SW480 (cell line): ENCODE results near the gene PLVAP.
A peak's percentile ranks its signal among the peaks of the same experiment; 100 is the strongest.

Source experiments
- DNase-seq: peaks from one replicate; pipeline ENCODE4 v3.0.0-alpha.2; 2016; ENCODE audit warnings: low spot score

Gene PLVAP

DNA sequence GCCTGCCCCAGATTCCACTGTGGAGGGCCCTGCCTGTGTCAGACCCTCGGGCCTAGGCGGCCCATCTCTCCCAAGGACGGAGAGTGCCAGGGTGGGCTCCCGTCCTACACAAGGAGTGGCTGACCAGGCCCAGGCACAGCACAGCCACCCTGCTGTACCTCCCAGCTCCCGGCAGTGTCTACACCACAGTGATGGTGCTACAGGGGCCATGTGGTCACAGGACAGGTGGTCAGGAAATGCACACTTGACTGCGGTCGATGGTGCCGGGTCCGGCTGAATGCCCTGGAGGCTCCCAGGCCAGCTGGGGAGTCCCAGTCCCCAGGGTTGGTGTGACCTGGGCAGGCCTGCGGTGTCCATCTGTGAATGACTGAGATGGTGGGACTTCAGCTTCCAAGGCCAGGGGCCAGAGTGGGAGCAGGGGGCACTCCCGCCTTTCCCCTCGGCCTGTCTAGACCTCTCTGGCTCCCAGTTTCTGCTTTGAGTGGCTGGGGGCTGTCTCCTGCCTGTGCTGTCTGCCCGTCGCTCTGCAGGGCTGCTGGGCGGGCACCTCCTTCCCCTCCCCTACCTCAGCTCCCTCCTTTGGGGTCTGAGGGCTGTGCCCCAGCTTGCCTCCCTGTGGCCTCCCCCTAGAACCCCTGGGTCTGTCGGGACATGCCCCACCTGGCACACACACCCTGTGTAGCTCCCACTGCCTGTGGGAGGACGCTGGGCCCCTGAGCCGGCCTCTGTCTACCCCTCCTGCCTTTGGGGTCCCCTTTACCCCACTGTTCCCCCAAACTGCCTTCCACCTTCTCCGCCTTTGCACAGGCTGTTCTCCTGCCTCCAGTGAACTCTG is 55.3 kb downstream of the PLVAP start:
- no peak for DNase-seq

DNA sequence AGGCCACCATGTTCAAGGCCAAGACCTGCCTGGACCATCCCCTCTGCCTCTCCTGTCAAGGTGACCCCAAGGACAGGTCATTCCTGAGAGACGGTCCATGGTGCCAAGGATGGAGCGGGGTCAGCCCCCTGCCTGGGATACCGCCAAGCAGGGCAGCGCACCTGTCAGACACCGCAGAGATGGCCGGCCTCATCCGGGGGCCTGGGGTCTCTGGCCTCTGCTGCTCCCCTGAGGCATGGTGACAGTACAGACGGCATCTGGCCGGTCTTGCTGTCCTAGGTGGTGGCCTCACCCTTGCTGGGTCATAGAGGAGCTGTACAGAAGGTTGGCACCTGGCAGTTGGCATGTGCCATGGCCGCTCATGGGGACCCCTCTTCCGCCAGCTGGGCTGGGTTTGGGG is 56.7 kb downstream of the PLVAP start:
- no peak for DNase-seq

DNA sequence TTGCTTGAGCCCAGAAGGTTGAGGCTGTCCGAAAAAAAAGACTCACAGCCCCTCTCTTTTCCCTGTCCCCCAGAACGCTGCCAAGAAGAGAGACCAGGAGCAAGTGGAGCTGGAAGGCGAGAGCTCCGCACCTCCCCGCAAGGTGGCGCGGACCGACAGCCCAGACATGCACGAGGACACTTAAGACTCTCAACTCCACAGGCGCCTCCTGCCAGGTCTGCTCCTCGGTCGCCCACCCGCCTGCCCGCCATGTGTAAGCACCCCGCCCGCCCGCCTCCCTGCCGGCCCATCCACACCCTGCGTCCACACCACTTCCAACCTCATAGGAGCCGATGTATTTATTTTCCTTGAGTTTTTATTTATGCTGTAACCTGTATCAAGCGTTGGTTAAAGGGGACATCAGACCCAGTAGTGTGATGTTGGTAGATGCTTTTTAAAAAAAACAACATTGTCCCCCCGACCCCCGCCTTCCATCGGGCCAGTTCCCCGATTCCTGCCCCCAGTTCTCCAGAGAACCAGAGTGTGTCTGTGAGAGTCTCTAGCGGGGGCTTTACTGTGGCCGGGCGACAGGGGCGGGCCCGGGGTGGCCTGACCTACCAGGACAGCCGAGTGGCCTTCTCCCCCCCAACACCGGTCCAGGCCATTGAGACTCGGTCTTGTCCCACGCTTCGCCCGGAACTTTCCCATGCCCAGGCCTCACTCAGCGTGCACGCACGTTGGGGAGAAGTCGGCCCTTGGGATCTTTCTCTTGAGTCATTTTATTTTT is 57.5 kb downstream of the PLVAP start:
- DNase-seq = no peak

DNA sequence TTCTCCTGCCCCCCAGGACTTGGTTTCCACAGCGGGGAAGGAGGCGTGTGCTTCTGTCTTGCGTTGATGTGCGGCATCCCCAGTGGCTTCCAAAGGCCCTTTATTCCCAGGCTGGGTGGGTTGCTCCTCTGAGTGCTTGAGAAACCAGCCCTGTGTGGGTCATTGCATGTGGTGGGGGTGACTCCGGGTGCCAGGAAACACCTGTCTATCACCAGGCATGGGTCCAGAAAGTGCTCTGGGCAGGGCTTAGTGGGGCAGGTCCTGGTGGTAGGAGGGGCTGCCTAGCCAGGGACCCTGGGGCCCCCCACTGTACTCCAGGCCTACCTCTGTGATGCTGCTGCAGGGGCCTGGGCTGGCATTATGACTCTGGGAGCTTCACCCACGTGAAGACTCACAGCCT is 58.2 kb downstream of the PLVAP start:
- no peak for DNase-seq

DNA sequence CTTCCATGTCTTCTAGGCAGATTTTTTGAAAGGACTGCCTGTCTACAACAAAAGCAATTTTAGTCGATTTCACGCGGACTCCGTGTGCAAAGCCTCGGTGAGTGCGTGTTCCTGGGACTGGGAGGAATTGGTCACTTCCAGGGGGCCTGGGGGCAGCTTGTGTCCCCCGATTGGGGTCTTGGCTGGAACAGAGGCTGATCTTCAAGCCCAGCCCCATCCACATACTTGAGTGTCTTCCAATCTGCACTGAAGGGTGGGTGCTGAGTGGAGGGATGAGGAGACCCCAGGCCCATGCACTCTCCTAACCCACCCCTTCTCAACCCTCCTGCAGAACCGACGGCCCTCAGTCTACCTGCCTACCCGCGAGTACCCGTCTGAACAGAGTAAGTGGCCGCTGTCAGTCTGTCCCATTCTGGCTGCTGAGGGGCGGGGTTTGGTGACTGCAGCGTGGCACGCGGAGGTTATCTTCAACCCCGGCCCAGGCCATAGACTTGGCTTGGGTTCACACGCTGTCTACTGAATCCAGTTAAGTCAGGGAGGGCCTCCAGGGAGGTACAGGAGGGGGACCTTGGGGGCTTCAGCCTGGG is 63.0 kb downstream of the PLVAP start:
- no peak for DNase-seq

DNA sequence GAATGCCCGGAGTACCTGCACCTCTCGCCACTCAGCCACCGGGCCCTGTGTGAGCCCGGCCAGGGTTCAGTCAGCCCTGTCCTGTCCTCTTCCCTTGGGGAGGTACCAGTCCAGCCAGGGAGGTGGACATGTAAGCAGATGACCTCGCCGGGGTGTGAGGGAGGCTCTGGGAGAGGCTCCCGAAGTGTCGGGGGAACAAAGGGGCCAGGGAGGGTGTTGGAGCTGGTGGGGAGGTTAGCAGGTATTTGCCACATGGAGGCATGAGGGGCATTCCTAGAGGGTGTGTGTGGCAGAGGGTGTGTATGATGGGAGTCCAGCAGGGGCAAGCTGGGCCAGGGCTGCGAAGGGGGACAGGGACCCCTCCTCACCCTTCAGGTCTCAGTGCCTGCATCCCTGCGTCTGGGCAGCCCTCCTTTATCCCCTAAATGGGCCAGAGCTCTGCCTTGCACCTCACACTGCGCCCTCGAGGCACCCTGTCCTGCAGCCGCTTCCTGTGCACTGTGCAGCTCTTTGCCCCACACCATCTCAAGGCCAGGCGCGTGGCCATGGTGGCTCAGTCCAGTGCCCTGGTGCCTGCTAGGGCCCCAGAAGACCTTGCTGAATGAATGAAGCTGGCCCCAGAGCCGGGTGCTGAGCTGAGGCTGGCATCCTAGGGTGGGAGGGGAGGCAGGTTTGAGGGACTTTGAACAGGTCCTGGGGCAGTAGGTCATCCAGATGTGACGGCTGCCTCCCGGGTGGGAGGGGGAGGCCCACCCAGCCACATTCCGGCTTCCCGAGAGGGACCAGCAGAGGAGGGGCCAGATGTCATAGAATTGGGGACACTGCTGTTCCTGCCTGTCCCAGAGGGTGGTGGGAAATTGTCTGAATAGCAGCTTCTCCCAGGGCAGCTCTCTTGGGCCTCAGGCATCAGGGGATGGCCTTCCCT is 64.7 kb downstream of the PLVAP start:
- no peak for DNase-seq

DNA sequence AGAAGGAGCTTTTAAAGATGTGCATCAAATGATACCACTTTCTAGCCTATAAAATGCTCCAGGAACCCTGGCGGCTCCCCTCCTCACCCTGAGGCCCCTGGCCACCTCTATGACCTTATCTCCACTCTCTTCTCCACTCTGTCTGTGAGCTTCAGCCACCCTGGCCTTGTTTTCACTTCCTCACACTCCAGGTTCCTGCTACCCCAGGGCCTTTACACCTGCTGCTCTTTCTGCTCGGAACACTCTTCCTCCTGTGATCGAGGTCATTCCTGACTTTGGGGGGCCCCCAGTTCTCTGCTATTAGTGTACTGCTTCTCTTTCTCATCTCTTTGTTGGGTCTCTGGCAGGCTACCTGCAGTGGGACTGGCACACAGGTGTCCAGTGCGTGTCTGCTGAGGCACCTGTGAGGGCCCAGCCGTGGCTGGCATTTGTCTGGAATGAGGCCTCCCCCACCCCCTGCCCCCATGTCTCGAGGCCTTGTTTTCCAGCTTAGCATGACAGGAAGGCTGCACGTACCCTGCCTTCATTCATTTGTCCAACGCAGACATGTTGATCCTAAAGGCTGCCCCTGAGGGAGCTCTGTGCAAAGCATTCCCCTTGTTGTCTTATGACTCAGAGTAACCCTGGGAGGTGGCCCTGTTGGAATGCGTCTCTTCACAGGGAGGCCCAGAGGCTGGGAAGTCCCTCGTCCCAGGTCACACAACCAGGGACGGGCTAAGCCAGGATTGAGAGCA is 65.5 kb downstream of the PLVAP start:
- no peak for DNase-seq

DNA sequence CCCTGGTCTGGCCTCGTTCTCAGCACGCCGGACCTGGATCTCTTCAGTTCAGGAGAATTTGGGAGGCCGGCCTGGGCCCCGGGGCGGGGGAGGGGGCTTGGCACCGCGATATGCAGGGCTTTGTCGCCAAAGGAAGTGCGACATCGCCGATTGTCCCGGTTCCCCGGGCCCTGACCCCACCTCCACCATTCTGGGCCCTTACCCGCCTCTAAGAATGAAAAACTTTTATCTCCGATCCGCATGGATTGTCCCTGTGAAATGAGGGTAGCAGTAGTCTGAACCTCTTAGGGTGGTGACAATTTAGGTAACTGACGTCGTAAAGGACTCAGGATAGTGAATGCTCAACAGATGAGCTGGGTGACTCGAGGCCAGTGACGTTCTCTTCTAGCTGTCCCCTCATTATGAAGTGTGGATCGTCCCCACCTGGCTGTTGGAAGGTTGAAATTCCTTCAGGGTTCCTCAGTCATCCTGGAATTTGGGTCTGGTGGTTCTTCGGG is 67.1 kb downstream of the PLVAP start:
- no peak for DNase-seq

DNA sequence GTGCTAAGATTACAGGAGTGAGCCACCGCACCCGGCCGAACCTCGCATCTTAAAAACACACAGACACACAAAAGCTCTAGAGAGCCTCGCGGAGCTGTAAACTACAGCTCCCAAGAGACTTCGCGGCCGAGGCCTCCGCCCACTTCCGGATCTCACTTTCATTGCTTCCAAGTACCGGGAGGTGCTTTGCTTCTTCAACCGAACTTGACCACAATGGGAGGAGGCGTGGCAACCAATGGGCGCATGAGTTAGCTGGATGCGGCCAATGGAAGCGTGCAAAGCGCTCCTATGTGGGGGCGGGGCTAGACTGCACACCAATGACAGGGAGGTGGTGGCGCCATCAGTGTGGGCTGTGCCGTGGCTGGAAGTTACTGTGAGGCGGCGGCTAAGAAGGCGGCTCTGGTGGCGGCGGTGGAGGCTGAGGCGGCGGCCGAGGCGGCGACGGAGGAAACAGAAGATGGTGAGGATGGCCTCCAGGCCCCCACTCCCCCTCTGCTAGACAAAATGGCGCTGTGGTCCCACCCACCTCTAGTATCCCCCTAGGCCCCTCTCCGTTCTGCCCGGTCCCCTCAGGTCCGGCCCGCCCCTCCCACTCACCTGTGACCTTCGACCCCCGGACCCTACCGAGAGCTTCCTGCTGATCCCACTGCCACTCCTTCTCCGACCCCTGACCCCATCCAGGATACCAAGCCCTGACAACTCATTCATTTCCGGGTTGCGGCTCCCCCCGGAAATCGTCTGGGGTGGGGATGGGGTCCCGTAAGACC is 67.8 kb downstream of the PLVAP start, which contains the start of gene DDA1:
Gene DDA1 (plus strand): TSS at position 366 of the 767 bp plus-strand sequence. CDS start 92 bp downstream, at position 458.
- peak; percentile 100 for DNase-seq

DNA sequence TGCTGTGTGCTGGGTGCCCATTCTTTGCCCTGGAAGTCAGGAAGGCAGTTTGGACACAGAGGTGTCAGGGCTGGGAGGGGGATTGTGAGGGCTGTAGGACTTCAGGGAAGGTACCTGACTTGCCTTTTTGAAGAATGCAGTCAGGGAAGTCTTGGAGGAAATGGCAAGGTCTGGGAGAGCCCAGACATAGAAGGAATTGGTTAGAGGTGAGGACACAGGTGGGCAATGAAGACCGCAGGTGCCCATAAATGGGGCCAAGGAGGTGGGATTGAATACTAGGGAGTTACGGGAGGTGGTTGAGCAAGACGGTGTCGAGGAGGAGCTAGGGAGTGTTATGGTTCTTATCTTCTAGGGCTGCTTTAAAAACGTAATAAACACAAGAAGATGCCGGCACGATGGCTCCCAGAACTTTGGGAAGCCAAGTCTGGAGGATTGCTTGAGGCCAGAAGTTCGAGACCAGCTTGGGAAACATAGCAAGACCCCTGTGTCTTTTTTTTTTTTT is 69.2 kb downstream of the PLVAP start:
- DNase-seq = no peak

DNA sequence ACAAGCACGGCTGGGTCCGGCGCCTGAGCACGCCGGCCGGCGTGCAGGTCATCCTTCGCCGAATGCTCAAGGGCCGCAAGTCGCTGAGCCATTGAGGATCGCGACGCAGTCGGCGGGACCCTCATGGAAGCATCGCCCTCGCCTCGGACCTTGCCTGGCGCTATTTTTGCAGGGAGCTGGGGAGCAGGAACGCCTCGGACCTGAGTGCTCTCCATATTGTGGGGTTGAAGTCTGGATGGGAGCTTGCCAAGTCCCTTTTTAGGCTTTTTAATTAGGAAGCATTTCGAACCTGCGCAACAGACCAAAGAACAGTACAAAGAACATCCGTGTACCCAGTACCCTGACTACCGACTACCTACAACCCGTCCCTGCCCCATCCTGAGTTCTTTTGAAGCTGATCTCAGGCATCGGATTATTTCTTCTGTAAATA is 70.8 kb downstream of the PLVAP start:
- DNase-seq = no peak

DNA sequence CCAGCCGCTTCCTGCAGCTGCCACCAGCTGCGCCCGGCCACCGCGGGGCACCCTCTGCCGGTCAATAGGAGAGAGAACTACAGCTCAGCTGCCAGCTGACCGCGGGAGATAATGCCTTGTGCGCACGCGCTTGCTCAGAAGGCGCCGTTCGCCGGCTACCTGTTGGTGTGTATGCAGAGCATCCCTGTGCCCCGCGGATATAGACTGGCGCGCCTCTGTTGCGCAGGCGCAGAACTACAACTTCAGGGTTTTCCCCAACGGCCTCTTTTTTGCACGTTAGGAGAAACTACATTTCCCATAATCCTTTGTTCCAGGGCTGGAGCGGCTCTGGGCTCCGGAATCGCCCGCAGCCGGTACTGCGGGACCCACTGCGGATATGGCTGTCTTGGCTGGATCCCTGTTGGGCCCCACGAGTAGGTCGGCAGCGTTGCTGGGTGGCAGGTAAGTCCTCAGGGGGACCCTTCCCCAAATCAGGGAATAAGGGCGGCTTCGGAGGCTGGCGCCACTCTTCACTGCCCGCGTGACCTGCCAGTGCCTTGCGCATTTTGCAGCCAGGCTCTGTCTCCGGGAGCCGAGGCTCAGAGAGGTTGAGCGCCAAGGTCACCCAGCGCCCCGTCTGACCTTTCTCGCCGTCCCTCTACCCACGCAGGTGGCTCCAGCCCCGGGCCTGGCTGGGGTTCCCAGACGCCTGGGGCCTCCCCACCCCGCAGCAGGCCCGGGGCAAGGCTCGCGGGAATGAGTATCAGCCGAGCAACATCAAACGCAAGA is 71.4 kb downstream of the PLVAP start, which contains the start of gene MRPL34:
Gene MRPL34 (plus strand): TSS at position 356 of the 768 bp plus-strand sequence. CDS start 21 bp downstream, at position 377.
- DNase-seq = peak; percentile 100

DNA sequence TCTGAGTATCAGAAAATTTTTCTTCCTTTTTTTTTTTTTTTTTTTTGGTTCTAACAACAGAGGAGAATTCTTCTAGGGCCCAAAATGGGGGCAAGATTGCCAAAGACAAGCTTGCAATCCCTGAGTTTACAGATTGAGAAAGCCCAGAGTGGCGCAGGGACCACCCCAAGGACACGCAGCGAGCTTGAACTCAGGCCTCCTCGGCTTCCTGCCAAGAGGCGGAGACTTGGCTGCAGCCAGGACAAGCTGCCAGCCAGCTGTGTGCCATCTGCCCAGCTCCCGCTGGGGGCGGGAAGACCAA is 72.0 kb downstream of the PLVAP start:
- no peak for DNase-seq

DNA sequence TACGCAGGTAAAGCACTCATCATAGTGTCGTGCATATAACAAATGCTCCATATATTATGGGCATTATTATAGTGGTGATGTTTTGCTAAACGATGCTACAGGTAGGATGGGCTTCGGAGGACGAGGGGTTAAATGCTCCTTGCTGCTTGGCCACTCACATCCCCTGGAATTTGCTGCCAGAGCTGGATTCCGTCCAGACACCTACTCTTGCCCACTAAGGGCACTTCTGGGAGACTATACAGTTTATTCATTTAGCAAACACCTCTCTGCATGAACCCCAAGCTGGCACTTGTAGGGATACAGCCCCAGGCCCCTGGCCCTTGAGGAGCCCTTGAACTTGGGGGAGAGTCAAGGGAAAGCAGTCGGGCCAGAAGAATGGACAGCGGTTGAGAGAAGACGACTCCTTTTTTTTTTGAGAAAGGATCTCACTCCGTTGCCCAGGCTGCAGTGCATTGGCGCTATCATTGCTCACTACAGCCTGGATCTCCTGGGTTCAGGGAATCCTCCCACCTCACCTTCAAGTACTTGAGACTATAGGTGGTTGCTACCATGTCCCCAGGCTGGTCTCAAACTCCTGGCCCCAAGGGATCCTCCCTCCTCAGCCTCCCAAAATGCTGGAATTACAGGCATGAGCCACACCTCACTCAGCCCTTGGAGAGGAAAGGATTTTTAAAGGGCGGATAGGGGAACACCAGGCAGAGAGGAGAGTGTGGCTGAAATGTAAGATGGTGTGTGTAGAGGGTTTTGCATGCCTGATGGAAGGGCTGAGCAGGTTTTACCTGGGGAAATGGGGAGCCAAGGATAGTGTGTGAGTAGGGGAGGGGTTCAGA is 72.5 kb downstream of the PLVAP start:
- DNase-seq = no peak

DNA sequence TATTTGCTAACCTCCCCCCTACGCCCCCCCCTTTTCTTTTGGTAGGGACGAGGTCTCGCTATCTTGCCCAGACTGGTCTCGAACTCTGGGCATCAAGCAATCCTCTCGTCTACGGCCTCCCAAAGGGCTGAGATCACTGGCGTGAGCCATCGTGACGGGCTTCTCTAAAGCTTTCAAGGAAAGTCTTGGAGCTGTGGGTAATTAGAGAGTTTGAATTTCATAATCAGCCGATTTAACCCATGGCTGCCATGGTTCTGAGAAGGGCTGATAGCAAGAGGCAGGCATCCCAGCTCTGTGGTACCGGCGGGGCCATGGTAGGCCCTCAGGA is 73.2 kb downstream of the PLVAP start:
- DNase-seq = no peak

DNA sequence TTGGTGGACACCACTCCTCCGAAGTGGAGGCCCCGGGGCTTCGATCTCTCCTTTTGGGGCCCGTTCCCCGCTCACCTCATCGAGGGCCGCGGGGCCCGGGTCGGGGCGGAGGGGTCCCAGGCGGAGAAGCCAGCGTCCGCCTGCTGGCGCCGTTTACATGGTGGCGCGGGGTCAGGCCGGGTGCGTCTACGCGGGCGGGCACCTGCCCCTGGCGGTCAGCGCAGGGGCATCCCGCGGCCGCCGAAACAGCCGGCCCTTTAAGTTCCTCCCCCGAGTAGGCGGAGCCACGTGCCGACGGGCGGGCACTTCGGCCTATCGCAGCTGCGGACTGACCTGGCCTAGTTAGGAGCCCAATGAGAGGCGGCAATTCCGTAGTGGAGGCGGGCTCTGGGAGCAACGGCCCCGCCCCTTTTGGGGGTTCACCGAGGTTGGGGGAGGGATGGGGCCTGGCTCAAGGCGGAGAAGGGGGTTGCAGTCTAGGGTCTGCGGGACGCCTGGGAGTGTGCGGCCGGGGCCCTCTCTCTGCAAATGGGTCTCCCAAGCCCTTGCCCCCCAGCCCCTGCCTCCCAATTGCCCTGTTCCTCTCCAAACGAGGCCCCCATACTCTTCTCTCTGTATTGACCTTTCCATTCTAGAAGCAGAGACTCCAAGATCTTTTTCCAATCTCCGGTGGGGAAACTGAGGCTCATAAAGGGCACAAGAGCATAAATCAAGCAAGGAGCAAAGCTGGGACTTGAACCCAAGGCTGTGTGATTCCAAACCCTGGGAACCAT is 73.8 kb downstream of the PLVAP start, which contains the start of gene ABHD8:
Gene ABHD8 (minus strand): TSS at position 259 of the 773 bp plus-strand sequence. CDS start 1,809 bp downstream, outside the sequence.
- DNase-seq = peak; percentile 89

DNA sequence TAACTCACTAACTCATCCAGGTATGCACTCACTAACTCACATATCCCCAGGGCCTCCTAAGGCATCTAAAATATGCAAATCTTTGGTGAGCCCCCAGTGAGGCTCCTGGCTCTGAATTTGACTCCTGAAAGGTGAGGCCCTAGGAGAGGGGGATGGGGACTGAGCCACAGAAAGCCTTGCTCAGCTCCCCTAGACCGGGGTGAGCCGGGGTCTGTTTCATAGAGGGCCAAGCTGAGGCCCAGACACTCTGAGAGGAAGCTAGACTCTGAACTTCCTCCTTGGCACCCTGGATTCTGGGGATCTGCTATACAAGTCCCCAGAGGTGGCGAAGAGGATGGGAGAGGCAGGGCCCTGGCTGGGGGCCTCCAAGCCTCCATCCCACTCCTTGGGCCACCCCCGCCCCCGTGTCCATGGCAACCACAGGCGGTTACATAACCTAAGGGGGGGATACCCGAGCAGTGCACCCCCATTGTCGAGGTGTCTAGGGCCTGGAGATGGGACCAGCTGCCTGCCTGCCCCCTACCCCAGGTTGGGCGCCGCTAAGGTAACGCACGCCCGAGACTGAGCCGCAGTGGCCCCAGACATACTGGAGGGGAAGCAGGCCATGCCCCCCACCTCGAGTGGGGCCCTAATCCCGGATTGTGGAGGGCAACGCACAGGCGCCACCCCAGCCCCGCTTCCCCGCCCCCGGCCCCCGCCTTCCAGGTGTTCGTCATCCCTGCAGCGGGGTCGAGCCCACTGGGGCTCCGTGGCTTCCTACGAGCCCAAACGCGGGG is 74.6 kb downstream of the PLVAP start:
- DNase-seq = no peak
